ENCODE measurements around the gene LRCH3.

- TF ChIP-seq CREB1 (IDR thresholded peaks at IDR 0.05; ENCODE audit: low read depth) (no peak), NFIC (IDR thresholded peaks at IDR 0.05) (no peak), EP300 (IDR thresholded peaks at IDR 0.05; ENCODE audit: borderline replicate concordance) (no peak), CEBPB (IDR thresholded peaks at IDR 0.05) (no peak), YY1 (IDR thresholded peaks at IDR 0.05; ENCODE audit: low read depth) (no peak), MAX (IDR thresholded peaks at IDR 0.05) (no peak), REST (IDR thresholded peaks at IDR 0.05; ENCODE audit: low read depth) (no peak), TCF12 (IDR thresholded peaks at IDR 0.05; ENCODE audit: low read depth) (no peak)
Observed at GRCh38 chr3:197775317-197775716, 15.7 kb upstream of the LRCH3 start.
